RWPE1 (cell line): ENCODE measurements around the gene ACTR5.
A peak's percentile ranks its signal among the peaks of the same experiment; 100 is the strongest.

ENCODE experiments used
- CTCF ChIA-PET: fragments of 350-600 bp; sonication (Branson Sonifier 250); formaldehyde crosslinking; extraction: SDS; loops from one replicate; lab custom pipeline; 2021; lab: Yijun Ruan, JAX
- POLR2A ChIA-PET: fragments of 400-600 bp; formaldehyde crosslinking; extraction: SDS; loops from one replicate; lab custom pipeline; 2020; ENCODE audit warnings: antibody characterized with exemption; ENCODE audit not compliant: low non-redundant PET; lab: Yijun Ruan, JAX
- DNase-seq: peaks from one replicate; pipeline ENCODE4 v3.0.0; 2012; ENCODE audit warnings: low spot score
- H3K27ac ChIP-seq: fragments of 450-650 bp; 2 replicates; pipeline ENCODE4 v1.5.1; 2017
- TF ChIP-seq, protein P1 (sequence below): fragments of 450-650 bp; conservative IDR thresholded peaks from 2 replicates; pipeline ENCODE4 v1.5.1; 2017; ENCODE audit warnings: low read depth, mild to moderate bottlenecking

ACTR5 gene

GRCh38 chr20:38731738-38732113, 16.5 kb upstream of the ACTR5 start:
- CTCF ChIA-PET, result interaction anchor here (0.8 to 2.0 kb wide), 11 partner anchors 8 to 199 kb away, joined by 3 to 19 read pairs (median 7); partner anchors contain the start of gene ACTR5
- no peak overlapping the region for H3K27ac ChIP-seq
- POLR2A ChIA-PET, result no interaction called here
- TF ChIP-seq, protein P1, sequence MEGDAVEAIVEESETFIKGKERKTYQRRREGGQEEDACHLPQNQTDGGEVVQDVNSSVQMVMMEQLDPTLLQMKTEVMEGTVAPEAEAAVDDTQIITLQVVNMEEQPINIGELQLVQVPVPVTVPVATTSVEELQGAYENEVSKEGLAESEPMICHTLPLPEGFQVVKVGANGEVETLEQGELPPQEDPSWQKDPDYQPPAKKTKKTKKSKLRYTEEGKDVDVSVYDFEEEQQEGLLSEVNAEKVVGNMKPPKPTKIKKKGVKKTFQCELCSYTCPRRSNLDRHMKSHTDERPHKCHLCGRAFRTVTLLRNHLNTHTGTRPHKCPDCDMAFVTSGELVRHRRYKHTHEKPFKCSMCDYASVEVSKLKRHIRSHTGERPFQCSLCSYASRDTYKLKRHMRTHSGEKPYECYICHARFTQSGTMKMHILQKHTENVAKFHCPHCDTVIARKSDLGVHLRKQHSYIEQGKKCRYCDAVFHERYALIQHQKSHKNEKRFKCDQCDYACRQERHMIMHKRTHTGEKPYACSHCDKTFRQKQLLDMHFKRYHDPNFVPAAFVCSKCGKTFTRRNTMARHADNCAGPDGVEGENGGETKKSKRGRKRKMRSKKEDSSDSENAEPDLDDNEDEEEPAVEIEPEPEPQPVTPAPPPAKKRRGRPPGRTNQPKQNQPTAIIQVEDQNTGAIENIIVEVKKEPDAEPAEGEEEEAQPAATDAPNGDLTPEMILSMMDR, result no peak; the same call in none of the 2 replicates
- no peak for DNase-seq

DNA sequence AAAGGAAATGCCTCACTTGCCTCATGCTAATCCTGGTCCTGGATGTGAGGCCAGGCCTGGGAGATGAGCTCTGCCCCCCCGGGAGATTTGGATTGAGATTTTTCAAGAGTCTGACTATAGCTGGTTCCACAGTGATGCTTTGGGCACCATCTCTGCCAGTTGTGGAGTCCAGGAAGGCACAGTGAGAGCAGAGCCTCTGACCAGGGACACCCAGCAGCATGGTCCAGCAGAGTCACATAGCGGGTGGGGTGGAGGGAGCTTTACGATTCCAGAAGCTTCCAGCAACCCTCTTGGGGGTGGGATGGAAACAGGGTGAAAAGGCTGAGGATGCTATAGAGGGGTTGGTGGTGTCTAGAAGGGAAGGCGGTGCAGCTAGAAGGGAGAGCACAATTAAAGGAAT, 15.3 kb upstream of the ACTR5 start:
- POLR2A ChIA-PET, result no interaction called here
- TF ChIP-seq, protein P1, result no peak
- CTCF ChIA-PET, result interaction anchor here (0.8 to 1.8 kb wide), 3 partner anchors 13 to 57 kb away, joined by 3 to 9 read pairs (median 3); no protein-coding TSS in a partner anchor

DNA sequence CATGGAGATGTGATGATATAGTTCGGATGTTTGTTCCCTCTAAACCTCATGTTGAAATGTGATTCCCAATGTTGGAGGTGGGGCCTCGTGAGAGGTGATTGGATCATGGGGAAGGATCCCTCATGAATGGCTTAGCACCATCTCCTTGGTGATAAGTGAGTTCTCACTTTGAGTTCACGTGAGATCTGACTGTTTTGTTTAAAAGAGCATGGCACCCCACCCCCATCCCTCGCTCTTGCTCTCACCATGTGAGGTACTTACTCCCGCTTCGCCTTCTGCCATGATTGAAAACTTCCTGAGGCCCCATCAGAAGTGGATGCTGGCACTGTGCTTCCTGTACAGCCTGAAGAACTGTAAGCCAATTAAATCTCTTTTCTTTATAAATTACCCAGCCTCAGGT, 13.1 kb upstream of the ACTR5 start:
- no peak for DNase-seq
- TF ChIP-seq, protein P1, result no peak
- CTCF ChIA-PET, result no interaction called here
- H3K27ac ChIP-seq, result no peak overlapping the region
- POLR2A ChIA-PET, result no interaction called here

More for the DNA sequence above, 15.3 kb upstream of the ACTR5 start:
- H3K27ac ChIP-seq, result no peak overlapping the region
- no peak for DNase-seq

DNA sequence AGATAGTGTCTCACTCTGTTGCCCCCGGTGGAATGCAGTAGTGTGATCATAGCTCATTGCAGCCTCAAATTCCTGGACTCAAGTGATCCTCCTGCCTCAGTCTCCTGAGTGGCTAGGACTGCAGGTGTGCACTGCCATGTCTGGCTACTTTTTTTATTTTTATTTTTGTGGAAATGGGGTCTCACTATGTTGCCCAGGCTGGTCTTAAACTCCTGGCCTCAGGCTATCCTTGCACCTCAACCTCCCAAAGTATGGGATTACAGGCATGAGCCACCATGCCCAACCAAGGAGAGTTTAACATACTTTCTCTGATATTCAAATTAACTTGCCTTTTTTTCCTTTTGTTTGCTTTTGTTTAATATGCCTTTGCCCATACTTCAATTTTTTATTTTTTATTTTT, 10.4 kb upstream of the ACTR5 start:
- POLR2A ChIA-PET, result no interaction called here
- TF ChIP-seq, protein P1, result no peak
- DNase-seq, result no peak
- CTCF ChIA-PET, result interaction anchor here (0.6 to 1.0 kb wide), 2 partner anchors 12 to 101 kb away, joined by 3 read pairs; no protein-coding TSS in a partner anchor
- no peak overlapping the region for H3K27ac ChIP-seq

DNA sequence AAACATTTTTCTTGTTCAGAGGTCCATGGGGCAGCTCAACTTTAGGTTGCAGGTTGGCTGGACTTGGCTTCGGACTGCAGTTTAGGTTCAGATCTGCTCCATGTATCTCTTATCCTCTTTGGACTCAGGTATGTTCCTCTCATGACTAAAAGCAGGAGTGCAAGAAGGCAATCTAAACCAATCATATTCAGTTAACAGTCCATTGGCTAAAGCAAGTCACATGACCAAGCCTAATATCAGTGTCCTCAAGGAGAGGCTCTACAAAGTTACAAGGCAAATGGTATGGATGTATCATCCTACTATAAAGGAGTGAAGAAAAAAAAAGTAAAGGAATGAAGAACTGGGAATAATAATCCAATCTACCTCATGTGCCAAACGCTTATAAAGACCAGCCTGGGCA, 2.5 kb upstream of the ACTR5 start:
- TF ChIP-seq, protein P1, result no peak
- ChIA-PET CTCF (interaction anchor here (2.0 kb wide), 1 partner anchor 15 kb away, joined by 10 read pairs; no protein-coding TSS in a partner anchor), POLR2A (no interaction called here)
- DNase-seq, result no peak
- no peak overlapping the region for H3K27ac ChIP-seq

DNA sequence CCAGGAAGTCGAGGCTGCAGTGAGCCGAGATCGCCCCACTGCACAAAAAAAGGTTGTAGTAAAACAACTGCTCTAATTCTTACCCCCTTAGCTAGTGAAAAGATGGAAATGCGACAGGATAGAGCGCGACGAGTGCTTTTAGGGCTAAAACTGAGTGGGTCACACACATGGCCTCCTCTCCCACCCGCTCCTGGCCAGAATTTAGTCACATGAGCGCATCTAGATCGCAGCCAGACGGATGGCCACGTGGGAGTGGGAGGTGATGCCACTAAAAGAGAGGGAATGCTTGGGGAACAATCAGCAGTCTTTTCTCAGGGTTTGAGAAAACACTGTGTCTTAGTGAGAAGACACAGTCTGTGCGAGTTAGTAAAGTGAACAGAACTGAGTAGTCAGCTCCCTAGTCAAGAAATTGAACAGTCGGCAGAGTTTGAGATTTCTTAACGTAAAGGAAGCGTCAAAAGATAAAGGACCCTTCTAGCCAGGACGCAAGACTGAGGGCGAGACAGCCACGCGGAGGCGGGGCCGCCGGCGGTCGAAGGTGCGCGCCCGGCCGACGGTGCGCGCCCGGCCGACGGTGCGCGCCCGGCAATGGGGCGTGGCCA, 664 bp upstream of the ACTR5 start:
- H3K27ac ChIP-seq, result peak overlapping the region; percentile 84
- POLR2A ChIA-PET, result interaction anchor here (0.6 kb wide), 1 partner anchor 19 kb away, joined by 3 read pairs; no protein-coding TSS in a partner anchor
- TF ChIP-seq, protein P1, result no peak
- CTCF ChIA-PET, result interaction anchor here (0.5 to 1.4 kb wide), 3 partner anchors 89 to 527 kb away, joined by 3 to 5 read pairs (median 4); no protein-coding TSS in a partner anchor
- no peak for DNase-seq
